Subcutaneous adipose tissue (tissue), 4 donors: ENCODE measurements around the gene COQ4. TPM values are rescaled to one million over a fixed set of nuclear protein-coding genes. Genes with fewer than 3 reads are reported as not detected.

Source experiments
- total RNA-seq, 4 donors: library from RNA; depleted of rRNA; stranded (reverse); fragments of >200 nt; gene quantifications; one replicate each; pipeline ENCODE4 v1.1.0, GENCODE V29; 2016
- TF ChIP-seq, protein P1 (sequence below): fragments of 450-650 bp; IDR thresholded peaks from one replicate; pipeline ENCODE4 v1.5.1; 2016; ENCODE audit warnings: low read depth, mild to moderate bottlenecking, control low read depth, antibody characterized with exemption, moderate library complexity

The COQ4 gene
- total RNA-seq, 4 donors from 2014 or later = 20.1 to 51.1 (median 23.2) TPM

- TF ChIP-seq, protein P1, sequence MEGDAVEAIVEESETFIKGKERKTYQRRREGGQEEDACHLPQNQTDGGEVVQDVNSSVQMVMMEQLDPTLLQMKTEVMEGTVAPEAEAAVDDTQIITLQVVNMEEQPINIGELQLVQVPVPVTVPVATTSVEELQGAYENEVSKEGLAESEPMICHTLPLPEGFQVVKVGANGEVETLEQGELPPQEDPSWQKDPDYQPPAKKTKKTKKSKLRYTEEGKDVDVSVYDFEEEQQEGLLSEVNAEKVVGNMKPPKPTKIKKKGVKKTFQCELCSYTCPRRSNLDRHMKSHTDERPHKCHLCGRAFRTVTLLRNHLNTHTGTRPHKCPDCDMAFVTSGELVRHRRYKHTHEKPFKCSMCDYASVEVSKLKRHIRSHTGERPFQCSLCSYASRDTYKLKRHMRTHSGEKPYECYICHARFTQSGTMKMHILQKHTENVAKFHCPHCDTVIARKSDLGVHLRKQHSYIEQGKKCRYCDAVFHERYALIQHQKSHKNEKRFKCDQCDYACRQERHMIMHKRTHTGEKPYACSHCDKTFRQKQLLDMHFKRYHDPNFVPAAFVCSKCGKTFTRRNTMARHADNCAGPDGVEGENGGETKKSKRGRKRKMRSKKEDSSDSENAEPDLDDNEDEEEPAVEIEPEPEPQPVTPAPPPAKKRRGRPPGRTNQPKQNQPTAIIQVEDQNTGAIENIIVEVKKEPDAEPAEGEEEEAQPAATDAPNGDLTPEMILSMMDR = no peak
Observed at GRCh38 chr9:128339761-128340690, 17.4 kb downstream of the COQ4 start, which contains the start of gene SLC27A4. TSS of gene SLC27A4 (plus strand) at chr9:128340527. CDS start at chr9:128343133, 2,606 bp downstream.

- TF ChIP-seq, protein P1 = no peak
Observed at GRCh38 chr9:128340691-128341434, 18.2 kb downstream of the COQ4 start.

GRCh38 chr9:128341435-128341849, 18.8 kb downstream of the COQ4 start:
- TF ChIP-seq, protein P1 = no peak

DNA sequence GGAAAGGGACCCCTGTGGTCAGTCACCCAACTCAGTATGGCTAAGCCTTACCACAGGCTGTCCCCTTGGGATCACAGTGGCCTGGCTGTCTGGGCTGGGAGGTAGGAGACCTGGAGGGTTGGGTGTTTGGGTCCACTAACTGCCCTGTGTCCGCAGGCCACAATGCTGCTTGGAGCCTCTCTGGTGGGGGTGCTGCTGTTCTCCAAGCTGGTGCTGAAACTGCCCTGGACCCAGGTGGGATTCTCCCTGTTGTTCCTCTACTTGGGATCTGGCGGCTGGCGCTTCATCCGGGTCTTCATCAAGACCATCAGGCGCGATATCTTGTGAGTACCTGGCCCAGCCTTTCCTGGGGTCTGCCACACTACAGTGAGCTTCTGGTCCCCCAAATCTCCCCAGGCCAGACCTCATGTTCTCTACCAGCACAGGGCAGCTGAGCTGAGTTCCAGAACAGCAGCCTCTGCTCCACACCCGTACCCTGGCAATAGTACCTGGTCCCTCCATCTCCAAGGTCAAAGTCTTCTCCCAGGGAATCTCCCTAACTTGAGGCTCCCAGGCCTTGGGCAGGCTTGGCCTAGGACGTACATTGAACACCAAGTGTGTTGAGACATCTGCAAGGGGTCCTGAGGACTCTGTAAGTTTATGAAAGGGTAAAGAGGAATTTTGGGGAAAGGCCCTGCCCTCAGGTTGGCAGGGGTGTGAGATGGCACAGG, 20.5 kb downstream of the COQ4 start:
- TF ChIP-seq, protein P1 = no peak

DNA sequence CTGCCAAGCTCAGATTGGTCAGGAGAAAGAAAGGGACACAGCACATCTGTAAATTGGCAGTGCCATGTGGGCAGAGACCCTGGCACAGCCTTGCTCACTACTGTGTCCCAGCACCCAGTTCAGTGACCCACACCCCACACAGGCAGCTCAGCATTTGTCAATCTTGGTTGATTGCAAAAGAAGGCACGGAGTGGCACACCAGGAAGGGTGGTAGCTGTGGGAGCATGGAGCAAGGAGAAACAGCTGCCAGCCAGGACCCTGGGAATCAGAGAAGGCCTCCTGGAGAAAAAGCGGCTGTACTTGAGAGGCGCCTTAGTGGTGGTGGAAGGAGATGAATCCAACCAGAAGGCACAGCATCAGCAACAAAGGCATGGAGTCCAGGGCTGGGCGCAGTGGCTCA, 21.2 kb downstream of the COQ4 start:
- TF ChIP-seq, protein P1 = no peak

GRCh38 chr9:128344931-128345605, 22.4 kb downstream of the COQ4 start:
- TF ChIP-seq, protein P1 = no peak
